Measurements from ENCODE around the gene ARPC1B. TPM values are rescaled to one million over a fixed set of nuclear protein-coding genes. Genes with fewer than 3 reads are reported as not detected.

The ARPC1B gene
- total and polyA plus RNA-seq, 2 experiments from 2014 or later: 101 to 132 TPM

- H3F3A ChIP-seq (replicated peaks; ENCODE audit: low read depth): 0 out of 2 replicates have a peak, but pooled peaks cover 6% of the 10 kb centered on the region
- Mint-ChIP-seq H3K9me3 (no peaks in the 10 kb centered on the region; the same call in 2 of the 3 replicates), H3K4me3 (no peak overlapping the region), H3K27me3 (ENCODE audit: insufficient read depth, low read depth, poor library complexity) (peaks cover 3% of the 10 kb centered on the region), H3K36me3 (ENCODE audit: low read depth) (peaks cover 55% of the 10 kb centered on the region), H3K27ac (no peak overlapping the region), H3K4me1 (no peaks in the 10 kb centered on the region)
- peaks cover 23% of the 10 kb centered on the region for H3K79me2 ChIP-seq (replicated peaks; ENCODE audit: insufficient read depth)
- peaks cover 4% of the 10 kb centered on the region; the same call in 1 of the 2 replicates for H4K20me1 ChIP-seq (replicated peaks; ENCODE audit: insufficient read depth)
- no peak overlapping the region for H3K4me3 ChIP-seq
- H3K36me3 ChIP-seq (ENCODE audit: insufficient read depth): peaks cover 17% of the 10 kb centered on the region
- DNase-seq (ENCODE audit: low spot score) (no peak), ATAC-seq (no peak)
- TF ChIP-seq STAT1 (IDR thresholded peaks at IDR 0.05; ENCODE audit: unreplicated experiment) (no peak), POLR2AphosphoS5 (IDR thresholded peaks at IDR 0.05; ENCODE audit: low read depth) (no peak), REST (IDR thresholded peaks at IDR 0.05; ENCODE audit: unreplicated experiment) (no peak), ETS1 (IDR thresholded peaks at IDR 0.05) (no peak), ZNF331 (CRISPR knock-in tag; IDR thresholded peaks at IDR 0.05; ENCODE audit: low read depth) (no peak), EZH2 (IDR thresholded peaks at IDR 0.05; ENCODE audit: low read depth, unreplicated experiment) (no peak), ZNF462 (CRISPR knock-in tag; IDR thresholded peaks at IDR 0.05) (no peak), EZH2phosphoT487 (IDR thresholded peaks at IDR 0.05; ENCODE audit: unreplicated experiment) (no peak), NANOG (IDR thresholded peaks at IDR 0.05; ENCODE audit: borderline replicate concordance) (no peak), ZNF114 (CRISPR knock-in tag; IDR thresholded peaks at IDR 0.05) (no peak), CTCF (conservative IDR thresholded peaks at IDR 0.05; ENCODE audit: low read depth in 2 of 2) (no peak), JUNB (IDR thresholded peaks at IDR 0.05; ENCODE audit: unreplicated experiment) (no peak), CREB1 (CRISPR knock-in tag; IDR thresholded peaks at IDR 0.05; ENCODE audit: low read depth) (no peak)
- H3K4me1 ChIP-seq (ENCODE audit: insufficient read depth): no peaks in the 10 kb centered on the region
- H3K9me2 ChIP-seq (ENCODE audit: insufficient read depth): no peaks in the 10 kb centered on the region
- no peak overlapping the region for H2AFZ ChIP-seq
- H3K27ac ChIP-seq (ENCODE audit: low read depth): no peak overlapping the region
- H3K4me2 ChIP-seq: no peak overlapping the region
- H3K27me3 ChIP-seq (ENCODE audit: insufficient read depth): no peaks in the 10 kb centered on the region
Observed at GRCh38 chr7:99433158-99433557, 58.6 kb downstream of the ARPC1B start.

All from GM23338 (cell line).